ENCODE measurements around the gene BICRA.

The BICRA gene

DNA sequence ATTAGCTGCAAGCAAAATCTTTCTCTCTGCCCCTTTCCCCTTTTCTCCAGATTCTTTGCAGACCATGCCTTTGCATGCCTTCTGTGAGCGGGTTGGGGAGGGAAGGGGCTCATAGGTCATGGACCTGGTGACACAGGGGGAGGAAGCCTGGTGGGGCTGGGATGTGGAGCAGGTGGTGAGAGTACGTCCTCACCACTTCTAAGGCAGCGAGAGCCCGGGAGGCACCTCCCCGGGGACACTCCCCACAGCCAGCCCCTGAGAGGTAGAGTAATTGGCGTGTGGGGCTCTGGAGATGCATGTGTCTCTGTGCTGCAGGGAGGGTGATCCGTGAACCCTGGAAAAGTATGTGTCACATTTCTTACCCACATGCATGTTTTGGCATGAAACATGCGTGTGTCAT lies 61.8 kb downstream of the BICRA start:
- H3K27me3 ChIP-seq (replicated peaks; ENCODE audit: insufficient read depth, low read length): no peaks in the 10 kb centered on the region
- no peaks in the 10 kb centered on the region for H4K20me1 ChIP-seq (ENCODE audit: insufficient read depth, low read length)
- no peak overlapping the region for H3K4me2 ChIP-seq (ENCODE audit: low read depth, low read length)
- no peaks in the 10 kb centered on the region for H3K9me3 ChIP-seq (replicated peaks; ENCODE audit: insufficient read depth, low read length)
- no peak for DNase-seq
- TF ChIP-seq, protein P1, sequence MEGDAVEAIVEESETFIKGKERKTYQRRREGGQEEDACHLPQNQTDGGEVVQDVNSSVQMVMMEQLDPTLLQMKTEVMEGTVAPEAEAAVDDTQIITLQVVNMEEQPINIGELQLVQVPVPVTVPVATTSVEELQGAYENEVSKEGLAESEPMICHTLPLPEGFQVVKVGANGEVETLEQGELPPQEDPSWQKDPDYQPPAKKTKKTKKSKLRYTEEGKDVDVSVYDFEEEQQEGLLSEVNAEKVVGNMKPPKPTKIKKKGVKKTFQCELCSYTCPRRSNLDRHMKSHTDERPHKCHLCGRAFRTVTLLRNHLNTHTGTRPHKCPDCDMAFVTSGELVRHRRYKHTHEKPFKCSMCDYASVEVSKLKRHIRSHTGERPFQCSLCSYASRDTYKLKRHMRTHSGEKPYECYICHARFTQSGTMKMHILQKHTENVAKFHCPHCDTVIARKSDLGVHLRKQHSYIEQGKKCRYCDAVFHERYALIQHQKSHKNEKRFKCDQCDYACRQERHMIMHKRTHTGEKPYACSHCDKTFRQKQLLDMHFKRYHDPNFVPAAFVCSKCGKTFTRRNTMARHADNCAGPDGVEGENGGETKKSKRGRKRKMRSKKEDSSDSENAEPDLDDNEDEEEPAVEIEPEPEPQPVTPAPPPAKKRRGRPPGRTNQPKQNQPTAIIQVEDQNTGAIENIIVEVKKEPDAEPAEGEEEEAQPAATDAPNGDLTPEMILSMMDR (IDR thresholded peaks at IDR 0.05; ENCODE audit: low read length): no peak
- TF ChIP-seq EZH2phosphoT487 (IDR thresholded peaks at IDR 0.05; ENCODE audit: low read length) (no peak), EZH2 (optimal IDR thresholded peaks at IDR 0.05; ENCODE audit: low read depth, low read length) (no peak)
- H3K4me3 ChIP-seq (ENCODE audit: low read length): no peak overlapping the region
- no peak overlapping the region for H3K9ac ChIP-seq (ENCODE audit: low read length)
- no peak overlapping the region for H3K27ac ChIP-seq (ENCODE audit: low read length)
- no peaks in the 10 kb centered on the region for H3K79me2 ChIP-seq (ENCODE audit: low read length)
- no peak overlapping the region for H2AFZ ChIP-seq (ENCODE audit: low read length)
- no peaks in the 10 kb centered on the region for H3K9me2 ChIP-seq (replicated peaks; ENCODE audit: insufficient read depth, low read length)
- no peaks in the 10 kb centered on the region for H3F3A ChIP-seq (ENCODE audit: insufficient read depth, low read length)
- H3K4me1 ChIP-seq (ENCODE audit: low read length): no peaks in the 10 kb centered on the region
- H3K36me3 ChIP-seq (replicated peaks; ENCODE audit: insufficient read depth, low read length): no peaks in the 10 kb centered on the region

DNA sequence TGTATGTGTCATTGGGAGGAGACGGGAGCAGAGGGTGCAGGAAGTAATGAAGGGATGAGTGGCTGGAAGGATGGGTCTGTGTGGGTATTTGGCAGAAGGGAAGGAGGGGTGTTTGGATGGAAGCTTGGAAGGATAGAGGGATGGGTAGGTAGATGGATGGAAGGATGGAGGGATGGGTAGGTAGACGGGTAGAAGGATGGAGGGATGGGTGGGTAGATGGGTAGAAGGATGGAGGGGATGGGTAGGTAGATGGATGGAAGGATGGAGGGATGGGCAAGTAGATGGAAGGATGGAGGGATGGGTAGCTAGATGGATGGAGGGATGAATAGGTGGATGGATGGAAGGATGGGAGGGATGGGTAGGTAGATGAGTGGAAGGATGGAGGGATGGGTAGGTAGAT lies 62.6 kb downstream of the BICRA start:
- no peaks in the 10 kb centered on the region for H3K36me3 ChIP-seq (replicated peaks; ENCODE audit: insufficient read depth, low read length)
- H3K4me2 ChIP-seq (ENCODE audit: low read depth, low read length): no peak overlapping the region
- TF ChIP-seq, protein P1 (IDR thresholded peaks at IDR 0.05; ENCODE audit: low read length): no peak
- no peak for TF ChIP-seq EZH2 (optimal IDR thresholded peaks at IDR 0.05; ENCODE audit: low read depth, low read length)
- no peak for TF ChIP-seq EZH2phosphoT487 (IDR thresholded peaks at IDR 0.05; ENCODE audit: low read length)

DNA sequence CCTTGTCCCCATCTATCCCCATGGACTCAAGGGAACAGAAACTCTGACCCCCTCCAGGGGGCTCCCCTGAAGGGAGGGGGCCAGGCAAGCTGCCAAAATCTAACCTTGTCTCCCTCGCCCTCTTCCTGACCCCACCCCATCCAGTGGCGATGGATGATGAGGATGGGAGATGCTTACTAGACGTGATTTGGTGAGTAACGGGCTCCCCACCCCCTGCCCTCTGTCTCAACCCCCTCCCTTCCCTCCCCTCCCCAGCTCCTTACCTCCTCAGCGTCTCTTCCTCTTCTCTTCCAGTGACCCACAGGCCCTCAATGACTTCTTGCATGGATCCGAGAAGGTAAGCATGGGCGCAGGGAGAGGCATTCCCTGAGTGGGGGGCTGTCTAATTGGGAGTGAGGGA lies 64.5 kb downstream of the BICRA start:
- Histone ChIP-seq H3K4me1 (ENCODE audit: low read length) (no peaks in the 10 kb centered on the region), H3F3A (ENCODE audit: insufficient read depth, low read length) (no peaks in the 10 kb centered on the region), H3K9me3 (replicated peaks; ENCODE audit: insufficient read depth, low read length) (no peaks in the 10 kb centered on the region), H3K36me3 (replicated peaks; ENCODE audit: insufficient read depth, low read length) (no peaks in the 10 kb centered on the region), H4K20me1 (ENCODE audit: insufficient read depth, low read length) (no peaks in the 10 kb centered on the region), H3K4me2 (ENCODE audit: low read depth, low read length) (no peak overlapping the region), H3K4me3 (ENCODE audit: low read length) (no peak overlapping the region), H3K27me3 (replicated peaks; ENCODE audit: insufficient read depth, low read length) (no peaks in the 10 kb centered on the region), H3K79me2 (ENCODE audit: low read length) (no peaks in the 10 kb centered on the region), H3K27ac (ENCODE audit: low read length) (no peak overlapping the region), H3K9ac (ENCODE audit: low read length) (no peak overlapping the region), H2AFZ (ENCODE audit: low read length) (no peak overlapping the region), H3K9me2 (replicated peaks; ENCODE audit: insufficient read depth, low read length) (no peaks in the 10 kb centered on the region)
- TF ChIP-seq EZH2phosphoT487 (IDR thresholded peaks at IDR 0.05; ENCODE audit: low read length) (no peak), EZH2 (optimal IDR thresholded peaks at IDR 0.05; ENCODE audit: low read depth, low read length) (no peak)
- TF ChIP-seq, protein P1 (IDR thresholded peaks at IDR 0.05; ENCODE audit: low read length): no peak
- DNase-seq: no peak

More for the DNA sequence above, 62.6 kb downstream of the BICRA start:
- Histone ChIP-seq H4K20me1 (ENCODE audit: insufficient read depth, low read length) (no peaks in the 10 kb centered on the region), H3K9me2 (replicated peaks; ENCODE audit: insufficient read depth, low read length) (no peaks in the 10 kb centered on the region), H3K4me1 (ENCODE audit: low read length) (no peaks in the 10 kb centered on the region), H3K9me3 (replicated peaks; ENCODE audit: insufficient read depth, low read length) (no peaks in the 10 kb centered on the region), H3K9ac (ENCODE audit: low read length) (no peak overlapping the region), H3K79me2 (ENCODE audit: low read length) (no peaks in the 10 kb centered on the region), H3K27ac (ENCODE audit: low read length) (no peak overlapping the region), H3K27me3 (replicated peaks; ENCODE audit: insufficient read depth, low read length) (no peaks in the 10 kb centered on the region), H3K4me3 (ENCODE audit: low read length) (no peak overlapping the region), H3F3A (ENCODE audit: insufficient read depth, low read length) (no peaks in the 10 kb centered on the region), H2AFZ (ENCODE audit: low read length) (no peak overlapping the region)
- no peak for DNase-seq
